GM18907 (cell line): ENCODE data around the gene ZNF146.
"Not testable (repeated sequence)": the region's sequence is repeated elsewhere in the genome, so short reads cannot be mapped to it uniquely, and the experiment has no call there.

Experiments used
- ATAC-seq: cut with Tn5 transposase; IDR thresholded peaks from one replicate; pipeline ENCODE4 v1.9.1; 2021; ENCODE audit warnings: mild to moderate bottlenecking, moderate library complexity; ENCODE audit not compliant: unreplicated experiment

ZNF146 gene

DNA sequence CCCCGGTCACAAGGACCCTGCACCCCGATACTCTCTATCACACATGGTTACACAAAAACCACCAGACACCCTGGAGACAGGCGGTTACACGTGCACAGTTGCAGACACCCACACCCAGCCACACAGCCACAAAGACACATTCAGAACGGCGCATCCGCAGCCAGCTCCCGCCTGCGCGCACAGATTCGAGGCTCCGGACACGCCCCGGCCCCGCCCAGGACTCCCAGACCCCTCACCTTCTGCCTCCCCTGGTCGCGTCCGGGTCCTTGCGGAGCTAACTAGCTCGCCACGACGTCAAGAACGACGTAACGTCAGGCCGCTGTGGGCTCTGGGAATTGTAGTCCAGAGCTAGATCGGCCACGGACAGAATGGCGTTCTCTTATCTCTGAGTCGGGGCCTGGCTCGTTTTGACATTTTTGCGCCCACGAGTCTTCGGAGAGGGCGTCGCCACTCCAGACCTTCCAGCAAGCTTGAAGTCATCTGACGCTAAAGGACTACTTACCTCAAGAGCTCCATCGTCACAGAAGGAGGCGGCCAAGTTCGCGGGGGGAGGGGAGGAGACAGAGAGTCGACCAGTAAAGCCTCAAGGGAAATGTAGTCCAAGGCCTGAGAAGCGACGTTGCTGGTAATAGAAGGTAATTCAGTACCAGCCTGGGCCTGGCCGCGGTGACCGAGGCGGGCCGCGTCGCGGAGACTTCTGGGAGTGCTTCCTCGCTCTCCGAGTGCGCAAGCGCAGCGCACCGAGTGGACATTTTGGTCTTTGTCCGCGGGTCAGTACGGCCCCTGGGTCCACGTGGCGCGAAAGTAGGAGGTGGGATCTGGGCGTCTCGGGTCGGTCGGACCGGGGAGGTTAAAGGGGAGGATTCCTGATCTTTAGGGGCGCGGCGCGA is at the start of gene ZNF146, which contains the start of gene ZNF565:
Gene ZNF146 (plus strand): TSS at position 721 of the 890 bp plus-strand sequence. CDS start 21,335 bp downstream, outside the sequence.
Gene ZNF565 (minus strand): TSS at position 280 of the 890 bp plus-strand sequence. CDS start 12,680 bp downstream, outside the sequence.
- peak; percentile 92 for ATAC-seq

GRCh38 chr19:36169084-36169760 is 45.7 kb upstream of the ZNF146 start:
- ATAC-seq = no peak

GRCh38 chr19:36172852-36173251 is 42.1 kb upstream of the ZNF146 start:
- no peak for ATAC-seq

DNA sequence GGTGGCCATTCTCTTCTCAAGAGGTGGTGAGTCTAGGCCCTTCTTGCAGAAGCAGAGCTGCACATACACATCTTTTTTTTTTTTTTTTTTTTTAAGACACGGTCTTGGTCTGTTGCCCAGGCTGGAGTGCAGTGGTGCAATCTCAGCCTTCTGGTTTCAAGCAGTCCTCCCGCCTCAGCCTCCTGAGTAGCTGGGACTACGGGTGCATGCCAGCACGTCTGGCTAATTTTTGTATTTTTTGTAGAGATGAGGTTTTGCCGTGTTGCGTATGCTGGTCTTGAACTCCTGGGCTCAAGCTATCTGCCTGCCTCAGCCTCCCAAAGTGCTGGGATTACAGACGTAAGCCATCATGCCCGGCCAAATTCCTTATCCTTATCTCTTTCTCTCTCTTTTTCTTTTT is 41.1 kb upstream of the ZNF146 start:
- not testable (repeated sequence) for ATAC-seq

GRCh38 chr19:36179077-36179476 is 35.8 kb upstream of the ZNF146 start:
- ATAC-seq = not testable (repeated sequence)

GRCh38 chr19:36182612-36183244 is 32.2 kb upstream of the ZNF146 start:
- ATAC-seq = no peak

- no peak for ATAC-seq
These were observed 31.7 kb upstream of the ZNF146 start for GRCh38 chr19:36183245-36183628.

DNA sequence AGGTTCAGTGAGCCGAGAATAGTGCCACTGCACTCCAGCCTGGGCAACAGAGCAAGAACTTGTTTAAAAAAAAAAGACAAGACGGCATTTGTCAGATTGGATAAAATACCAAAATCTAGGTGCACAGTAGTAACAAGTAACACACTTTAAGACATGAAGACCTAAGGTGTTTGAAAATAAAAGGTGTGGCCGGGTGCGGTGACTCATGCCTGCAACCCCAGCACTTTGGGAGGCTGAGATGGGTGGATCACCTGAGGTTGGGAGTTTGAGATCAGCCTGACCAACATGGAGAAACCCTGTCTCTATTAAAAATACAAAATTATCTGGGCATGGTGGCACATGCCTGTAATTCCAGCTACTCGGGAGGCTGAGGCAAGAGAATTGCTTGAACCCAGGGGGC is 28.2 kb upstream of the ZNF146 start:
- ATAC-seq = not testable (repeated sequence)

- no peak for ATAC-seq
These were observed 18.7 kb upstream of the ZNF146 start for GRCh38 chr19:36196249-36196648.

GRCh38 chr19:36198119-36198518 is 16.8 kb upstream of the ZNF146 start:
- no peak for ATAC-seq

DNA sequence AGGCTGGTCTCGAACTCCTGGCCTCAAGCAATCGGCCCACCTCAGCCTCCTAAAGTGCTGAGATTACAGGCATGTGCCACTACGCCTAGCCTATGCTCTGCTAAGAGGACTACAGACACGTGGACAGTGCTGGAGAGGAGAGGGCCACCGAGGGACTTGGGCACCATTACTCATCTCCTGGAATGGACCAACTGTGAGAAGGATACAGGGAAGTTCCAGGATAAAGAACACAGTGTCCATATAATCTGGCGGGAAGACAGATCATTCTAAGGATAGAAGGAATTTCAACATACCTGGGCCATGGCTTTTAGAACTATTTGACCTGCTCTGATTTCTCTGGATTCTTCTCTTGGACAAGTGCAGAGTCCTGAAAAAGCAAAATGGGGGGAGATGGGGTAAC is 13.2 kb upstream of the ZNF146 start:
- no peak for ATAC-seq

DNA sequence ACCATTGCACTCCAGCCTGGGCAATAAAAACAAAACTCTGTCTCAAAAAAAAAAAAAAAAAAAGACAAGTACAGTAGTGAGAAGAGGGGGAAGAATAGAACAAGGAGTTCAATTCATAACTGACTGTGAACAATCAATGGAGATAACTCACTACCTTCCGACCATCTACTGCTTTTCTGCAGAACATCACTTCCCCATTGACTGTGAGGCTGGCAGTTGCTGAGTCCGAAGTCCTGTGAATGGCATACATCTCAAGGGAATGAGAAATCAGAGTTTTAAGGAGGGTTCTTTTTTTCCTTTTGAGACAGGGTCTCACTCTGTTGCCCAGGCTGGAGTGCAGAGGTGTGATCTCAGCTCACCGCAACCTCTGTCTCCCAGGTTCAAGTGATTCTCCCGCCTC is 11.6 kb upstream of the ZNF146 start:
- no peak for ATAC-seq

DNA sequence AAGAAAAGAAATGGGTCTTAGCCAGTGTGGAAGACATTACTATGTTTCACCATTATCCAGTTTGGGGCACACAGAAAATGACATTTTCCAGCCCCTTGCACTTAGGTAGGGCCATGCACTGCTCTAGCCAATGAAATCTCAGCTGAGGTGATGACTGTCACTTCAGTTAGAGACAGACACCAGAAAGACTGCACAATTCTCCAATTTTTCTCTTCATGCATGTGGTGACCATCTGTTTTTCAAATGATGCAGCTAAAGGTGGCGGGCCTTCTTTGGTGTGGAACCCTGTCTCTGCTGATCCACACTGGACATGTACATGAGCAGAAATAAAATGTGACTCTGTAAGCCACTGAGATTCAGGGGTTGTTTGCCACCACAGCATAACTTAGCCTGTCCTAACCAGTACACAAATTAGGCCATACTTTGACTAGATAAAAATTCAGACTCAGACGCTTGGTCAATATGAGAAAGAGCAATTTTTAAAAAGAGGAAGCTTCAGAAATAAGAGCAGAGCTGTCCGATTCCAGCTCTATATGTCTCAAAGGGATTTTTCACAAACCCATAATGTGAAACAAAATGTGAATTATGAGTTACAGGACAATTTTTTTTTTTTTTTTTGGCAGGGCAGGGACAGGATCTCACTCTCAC is 7.2 kb upstream of the ZNF146 start:
- no peak for ATAC-seq

GRCh38 chr19:36209372-36209771 is 5.5 kb upstream of the ZNF146 start:
- ATAC-seq = no peak

- ATAC-seq = no peak
These were observed 4.4 kb upstream of the ZNF146 start for GRCh38 chr19:36210497-36210896.

DNA sequence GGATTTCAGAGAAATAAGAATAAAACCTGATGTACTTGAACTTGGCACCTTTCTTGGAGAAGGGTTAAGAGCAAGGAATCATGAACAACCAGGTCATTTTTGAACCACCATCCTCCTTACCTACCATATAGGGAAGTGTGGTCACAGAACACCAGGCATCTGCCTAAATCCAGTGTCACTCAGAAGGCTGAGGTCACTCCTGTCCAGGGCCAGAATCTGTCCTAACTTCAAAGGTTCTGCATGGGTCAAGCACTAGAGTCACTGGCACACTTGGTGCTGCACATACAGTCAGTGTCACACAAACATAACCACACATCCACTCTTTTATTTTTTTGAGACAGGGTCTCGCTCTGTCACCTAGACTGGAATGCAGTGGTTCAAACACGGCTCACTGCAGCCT is 2.0 kb upstream of the ZNF146 start:
- ATAC-seq = no peak

DNA sequence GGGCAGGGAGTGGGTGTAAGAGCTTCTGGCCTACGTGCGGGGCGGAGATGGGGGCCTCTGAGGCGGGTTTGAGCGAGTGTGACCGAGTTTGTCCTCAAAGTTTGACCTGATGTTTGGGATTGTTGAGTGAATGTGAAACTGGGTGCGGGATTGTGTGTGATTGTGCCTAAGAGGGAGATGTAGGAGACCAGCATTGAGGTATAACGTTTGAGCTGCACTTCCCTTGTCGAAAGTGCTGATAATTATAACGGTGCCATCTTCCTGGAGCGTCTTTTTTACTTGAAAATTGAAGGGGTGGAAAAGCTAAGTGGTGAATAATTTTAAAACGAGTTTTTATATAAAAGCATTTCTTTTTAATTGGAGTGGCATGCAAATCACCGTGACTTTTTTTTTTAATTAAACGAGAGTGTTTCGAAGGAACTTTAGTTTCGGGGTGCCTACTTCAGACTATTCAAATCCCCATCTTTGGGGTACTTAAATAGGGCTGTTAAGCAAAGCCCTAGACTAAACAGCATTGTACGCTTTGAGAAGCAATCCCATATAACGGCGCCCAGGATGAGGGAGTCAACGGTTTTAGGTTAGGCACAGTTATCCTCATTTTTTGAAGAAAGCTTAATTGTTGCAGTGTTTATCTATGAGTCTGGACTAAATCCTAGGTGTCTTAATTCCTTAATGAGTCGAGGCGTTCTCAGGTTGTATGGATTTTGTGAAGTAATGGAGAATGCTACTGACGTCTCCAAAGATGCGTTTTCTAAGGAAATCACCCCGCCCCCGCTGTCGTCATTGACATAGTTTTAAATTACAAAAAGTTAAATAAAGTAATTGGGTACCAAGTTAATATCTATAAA is 594 bp downstream of the ZNF146 start:
- ATAC-seq = peak; percentile 14

GRCh38 chr19:36221474-36221873 is 6.6 kb downstream of the ZNF146 start:
- no peak for ATAC-seq

DNA sequence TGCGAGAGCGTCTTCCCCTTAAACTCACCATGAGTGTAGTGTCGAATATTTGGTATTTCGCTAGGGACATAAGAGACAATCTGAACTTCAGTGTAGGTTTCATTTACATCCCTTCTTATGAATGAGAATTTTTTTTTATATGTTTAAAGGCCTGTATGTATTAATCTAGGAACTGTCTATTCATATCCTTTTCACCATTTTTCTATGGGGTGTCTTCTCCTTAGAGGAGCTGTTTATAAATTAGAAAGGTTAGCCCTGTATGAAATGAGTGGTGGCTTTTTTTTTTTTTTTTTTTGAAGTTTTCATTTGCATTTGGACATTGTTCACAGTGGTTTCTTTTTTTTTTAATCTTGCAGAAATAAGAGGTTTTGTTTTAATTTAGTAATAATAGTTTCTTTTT is 7.6 kb downstream of the ZNF146 start:
- no peak for ATAC-seq

DNA sequence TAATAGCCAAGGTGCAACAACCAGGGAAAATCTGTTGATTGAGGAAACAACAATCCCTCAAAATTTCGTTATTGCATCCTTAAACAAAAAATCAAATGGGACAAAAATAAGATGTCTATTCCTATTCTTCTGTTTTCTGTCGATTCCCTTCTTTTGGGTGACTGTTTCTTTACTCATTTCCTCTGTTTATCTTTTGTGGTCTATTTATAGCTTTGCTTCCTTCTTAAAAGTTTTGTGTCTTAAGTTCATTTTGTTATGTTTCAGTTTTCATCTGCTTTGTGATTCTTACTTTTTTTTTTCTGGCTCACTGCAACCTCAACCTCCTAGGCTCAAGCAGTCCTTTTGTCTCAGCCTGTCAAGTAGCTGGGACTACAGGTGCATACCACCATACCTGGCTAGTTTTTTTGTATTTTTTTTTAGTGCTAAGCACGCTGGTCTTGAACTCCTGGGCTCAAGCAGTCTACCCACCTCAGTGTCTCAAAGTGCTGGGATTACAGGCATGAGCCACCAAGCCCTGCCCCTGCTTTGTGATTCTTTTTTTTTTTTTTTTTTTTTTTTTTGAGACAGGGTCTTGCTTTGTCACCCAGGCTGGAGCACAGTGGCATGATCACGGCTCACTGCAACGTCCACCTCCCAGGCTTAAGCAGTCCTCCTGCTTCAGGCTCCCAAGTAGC is 10.4 kb downstream of the ZNF146 start:
- ATAC-seq = no peak
